ENCODE measurements around the gene PLCD1.

GRCh38 chr3:38022896-38023709 is 6.3 kb downstream of the PLCD1 start:
- TF ChIP-seq, protein P1, sequence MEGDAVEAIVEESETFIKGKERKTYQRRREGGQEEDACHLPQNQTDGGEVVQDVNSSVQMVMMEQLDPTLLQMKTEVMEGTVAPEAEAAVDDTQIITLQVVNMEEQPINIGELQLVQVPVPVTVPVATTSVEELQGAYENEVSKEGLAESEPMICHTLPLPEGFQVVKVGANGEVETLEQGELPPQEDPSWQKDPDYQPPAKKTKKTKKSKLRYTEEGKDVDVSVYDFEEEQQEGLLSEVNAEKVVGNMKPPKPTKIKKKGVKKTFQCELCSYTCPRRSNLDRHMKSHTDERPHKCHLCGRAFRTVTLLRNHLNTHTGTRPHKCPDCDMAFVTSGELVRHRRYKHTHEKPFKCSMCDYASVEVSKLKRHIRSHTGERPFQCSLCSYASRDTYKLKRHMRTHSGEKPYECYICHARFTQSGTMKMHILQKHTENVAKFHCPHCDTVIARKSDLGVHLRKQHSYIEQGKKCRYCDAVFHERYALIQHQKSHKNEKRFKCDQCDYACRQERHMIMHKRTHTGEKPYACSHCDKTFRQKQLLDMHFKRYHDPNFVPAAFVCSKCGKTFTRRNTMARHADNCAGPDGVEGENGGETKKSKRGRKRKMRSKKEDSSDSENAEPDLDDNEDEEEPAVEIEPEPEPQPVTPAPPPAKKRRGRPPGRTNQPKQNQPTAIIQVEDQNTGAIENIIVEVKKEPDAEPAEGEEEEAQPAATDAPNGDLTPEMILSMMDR (IDR thresholded peaks at IDR 0.05; ENCODE audit: low read depth, low read length) = no peak
- no peak for TF ChIP-seq EZH2phosphoT487 (IDR thresholded peaks at IDR 0.05; ENCODE audit: low read depth)

Data from OCI-LY3 (cell line).